ENCODE measurements around the gene MFAP4.

Gene MFAP4

DNA sequence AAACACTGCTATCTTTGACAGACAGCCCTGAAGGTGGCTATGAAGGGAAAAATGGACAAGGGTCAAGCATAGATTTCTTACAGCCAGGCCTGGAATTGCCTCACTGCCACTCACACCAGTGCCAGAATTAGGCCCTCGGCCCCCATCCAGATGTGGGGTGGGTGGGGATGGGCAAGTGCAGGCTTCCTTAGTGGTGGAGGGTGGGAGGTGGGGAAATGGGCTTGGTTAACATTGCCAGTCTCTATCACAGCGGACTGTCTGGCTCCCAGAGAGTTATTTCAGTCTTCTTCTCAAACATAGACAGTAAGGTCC is 49.3 kb downstream of the MFAP4 start:
- H3K9me2 ChIP-seq (replicated peaks; ENCODE audit: low read depth, low read length): no peaks in the 10 kb centered on the region

DNA sequence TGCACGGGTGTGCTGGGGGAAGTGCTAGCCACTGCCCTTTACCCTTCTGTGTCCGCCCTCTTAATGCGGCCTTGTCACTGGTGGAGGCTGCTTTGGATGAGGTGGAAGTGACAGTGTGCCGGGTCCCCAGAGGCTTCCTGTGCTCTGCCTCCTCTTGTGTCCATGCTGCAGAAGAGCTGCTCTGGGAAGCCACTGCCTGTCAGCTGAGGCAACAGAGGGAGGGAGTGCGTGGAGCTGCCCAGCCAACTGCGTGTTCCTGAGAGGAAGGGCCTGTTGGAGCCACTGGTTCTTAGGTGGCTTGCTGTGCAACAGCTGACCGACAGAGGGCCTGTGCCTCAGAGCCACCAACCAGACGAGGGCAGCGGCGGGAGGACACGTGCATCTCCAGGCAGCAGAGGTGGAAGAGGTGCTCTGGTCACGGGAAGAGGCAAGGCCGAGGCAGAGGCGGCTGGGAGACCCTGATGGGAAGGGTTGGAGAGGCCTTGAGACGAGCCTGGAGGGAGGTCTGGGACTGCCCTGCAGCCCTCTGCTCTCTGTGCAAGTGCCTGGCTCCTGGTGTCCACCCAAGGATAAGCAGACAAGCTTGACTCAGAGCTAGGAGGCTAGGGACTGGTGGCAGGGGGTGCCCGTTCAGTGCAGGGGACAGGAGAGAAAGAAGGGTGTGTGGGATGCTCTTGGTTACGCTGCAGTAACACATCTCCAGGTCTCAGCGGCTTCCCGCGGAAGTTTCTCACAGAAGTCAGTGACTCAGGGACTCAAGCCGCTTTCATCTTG is 49.9 kb downstream of the MFAP4 start:
- Histone ChIP-seq H3K9me3 (ENCODE audit: insufficient read depth, low read depth, low read length) (no peaks in the 10 kb centered on the region), H3K9me2 (replicated peaks; ENCODE audit: low read depth, low read length) (no peaks in the 10 kb centered on the region), H4K20me1 (ENCODE audit: insufficient read depth, low read length, poor library complexity, severe bottlenecking) (no peaks in the 10 kb centered on the region), H3K4me3 (ENCODE audit: low read length, poor library complexity, severe bottlenecking) (no peak overlapping the region), H3K36me3 (ENCODE audit: insufficient read depth, low read length) (no peaks in the 10 kb centered on the region), H2AFZ (ENCODE audit: low read length) (no peak overlapping the region), H3K27me3 (ENCODE audit: insufficient read depth, low read length, poor library complexity, severe bottlenecking) (peaks cover 19% of the 10 kb centered on the region), H3K4me2 (ENCODE audit: low read depth, low read length, poor library complexity, severe bottlenecking) (no peak overlapping the region), H3K9ac (ENCODE audit: low read depth, low read length, poor library complexity, severe bottlenecking) (no peak overlapping the region), H3K4me1 (ENCODE audit: insufficient read depth, low read length, poor library complexity, severe bottlenecking) (no peaks in the 10 kb centered on the region), H3K79me2 (ENCODE audit: insufficient read depth, low read length) (no peaks in the 10 kb centered on the region), H3F3A (ENCODE audit: low read depth) (no peaks in the 10 kb centered on the region)
- TF ChIP-seq EZH2phosphoT487 (IDR thresholded peaks at IDR 0.05; ENCODE audit: borderline replicate concordance): no peak
- TF ChIP-seq, protein P1, sequence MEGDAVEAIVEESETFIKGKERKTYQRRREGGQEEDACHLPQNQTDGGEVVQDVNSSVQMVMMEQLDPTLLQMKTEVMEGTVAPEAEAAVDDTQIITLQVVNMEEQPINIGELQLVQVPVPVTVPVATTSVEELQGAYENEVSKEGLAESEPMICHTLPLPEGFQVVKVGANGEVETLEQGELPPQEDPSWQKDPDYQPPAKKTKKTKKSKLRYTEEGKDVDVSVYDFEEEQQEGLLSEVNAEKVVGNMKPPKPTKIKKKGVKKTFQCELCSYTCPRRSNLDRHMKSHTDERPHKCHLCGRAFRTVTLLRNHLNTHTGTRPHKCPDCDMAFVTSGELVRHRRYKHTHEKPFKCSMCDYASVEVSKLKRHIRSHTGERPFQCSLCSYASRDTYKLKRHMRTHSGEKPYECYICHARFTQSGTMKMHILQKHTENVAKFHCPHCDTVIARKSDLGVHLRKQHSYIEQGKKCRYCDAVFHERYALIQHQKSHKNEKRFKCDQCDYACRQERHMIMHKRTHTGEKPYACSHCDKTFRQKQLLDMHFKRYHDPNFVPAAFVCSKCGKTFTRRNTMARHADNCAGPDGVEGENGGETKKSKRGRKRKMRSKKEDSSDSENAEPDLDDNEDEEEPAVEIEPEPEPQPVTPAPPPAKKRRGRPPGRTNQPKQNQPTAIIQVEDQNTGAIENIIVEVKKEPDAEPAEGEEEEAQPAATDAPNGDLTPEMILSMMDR (conservative IDR thresholded peaks at IDR 0.05; ENCODE audit: low read length): no peak

More for the DNA sequence above, 49.3 kb downstream of the MFAP4 start:
- no peaks in the 10 kb centered on the region for H3K9me3 ChIP-seq (ENCODE audit: insufficient read depth, low read depth, low read length)
- TF ChIP-seq, protein P1 (conservative IDR thresholded peaks at IDR 0.05; ENCODE audit: low read length): no peak
- no peak for TF ChIP-seq EZH2phosphoT487 (IDR thresholded peaks at IDR 0.05; ENCODE audit: borderline replicate concordance)
- no peaks in the 10 kb centered on the region for H3K36me3 ChIP-seq (ENCODE audit: insufficient read depth, low read length)
- no peak overlapping the region for H3K4me2 ChIP-seq (ENCODE audit: low read depth, low read length, poor library complexity, severe bottlenecking)
- no peak overlapping the region for H3K9ac ChIP-seq (ENCODE audit: low read depth, low read length, poor library complexity, severe bottlenecking)
- H3K4me3 ChIP-seq (ENCODE audit: low read length, poor library complexity, severe bottlenecking): no peak overlapping the region
- no peaks in the 10 kb centered on the region for H3K79me2 ChIP-seq (ENCODE audit: insufficient read depth, low read length)
- H3K4me1 ChIP-seq (ENCODE audit: insufficient read depth, low read length, poor library complexity, severe bottlenecking): no peaks in the 10 kb centered on the region
- H3K27me3 ChIP-seq (ENCODE audit: insufficient read depth, low read length, poor library complexity, severe bottlenecking): peaks cover 19% of the 10 kb centered on the region
- H2AFZ ChIP-seq (ENCODE audit: low read length): no peak overlapping the region
- no peaks in the 10 kb centered on the region for H3F3A ChIP-seq (ENCODE audit: low read depth)
- no peaks in the 10 kb centered on the region for H4K20me1 ChIP-seq (ENCODE audit: insufficient read depth, low read length, poor library complexity, severe bottlenecking)

DNA sequence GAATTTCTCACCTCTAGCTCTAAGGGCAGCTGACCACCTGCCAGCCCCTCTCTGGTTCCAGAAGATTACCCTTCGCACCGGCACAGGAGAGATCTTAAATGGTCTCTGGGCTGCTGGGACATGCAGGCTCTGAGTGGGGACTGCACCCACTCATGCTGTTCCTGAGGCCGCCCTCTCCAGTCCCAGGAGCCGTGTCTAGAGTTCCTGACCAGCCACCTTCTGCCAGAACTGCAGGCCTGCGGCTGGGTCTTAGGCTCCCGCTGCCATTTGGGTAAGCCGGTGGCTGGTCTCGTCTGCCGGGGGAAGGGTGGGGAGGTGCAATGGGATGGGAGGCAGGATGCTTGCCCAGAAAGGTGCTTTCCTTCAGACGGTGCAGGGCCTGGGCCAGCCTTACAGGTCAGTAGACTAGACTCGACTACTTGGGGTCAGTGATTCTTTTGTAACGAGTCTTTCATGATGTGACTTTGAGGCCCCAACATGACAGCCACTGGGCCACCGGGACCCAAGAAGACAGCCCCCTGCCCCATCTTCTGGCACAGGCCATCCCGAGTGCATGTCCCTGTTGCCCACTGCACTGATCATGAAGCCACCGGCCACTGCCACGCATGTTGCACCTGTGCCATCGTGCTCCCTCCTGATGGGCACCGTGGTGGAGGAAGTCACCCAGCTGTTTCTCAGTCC is 50.9 kb downstream of the MFAP4 start:
- no peak overlapping the region for H3K9ac ChIP-seq (ENCODE audit: low read depth, low read length, poor library complexity, severe bottlenecking)
- no peaks in the 10 kb centered on the region for H4K20me1 ChIP-seq (ENCODE audit: insufficient read depth, low read length, poor library complexity, severe bottlenecking)
- H2AFZ ChIP-seq (ENCODE audit: low read length): no peak overlapping the region
- H3K79me2 ChIP-seq (ENCODE audit: insufficient read depth, low read length): no peaks in the 10 kb centered on the region
- no peaks in the 10 kb centered on the region for H3K4me1 ChIP-seq (ENCODE audit: insufficient read depth, low read length, poor library complexity, severe bottlenecking)
- no peak overlapping the region for H3K4me3 ChIP-seq (ENCODE audit: low read length, poor library complexity, severe bottlenecking)
- peaks cover 19% of the 10 kb centered on the region for H3K27me3 ChIP-seq (ENCODE audit: insufficient read depth, low read length, poor library complexity, severe bottlenecking)
- no peaks in the 10 kb centered on the region for H3K9me3 ChIP-seq (ENCODE audit: insufficient read depth, low read depth, low read length)
- no peaks in the 10 kb centered on the region for H3K9me2 ChIP-seq (replicated peaks; ENCODE audit: low read depth, low read length)
- no peak overlapping the region for H3K4me2 ChIP-seq (ENCODE audit: low read depth, low read length, poor library complexity, severe bottlenecking)
- H3F3A ChIP-seq (ENCODE audit: low read depth): no peaks in the 10 kb centered on the region
- no peaks in the 10 kb centered on the region for H3K36me3 ChIP-seq (ENCODE audit: insufficient read depth, low read length)
- TF ChIP-seq, protein P1 (conservative IDR thresholded peaks at IDR 0.05; ENCODE audit: low read length): no peak
- no peak for TF ChIP-seq EZH2phosphoT487 (IDR thresholded peaks at IDR 0.05; ENCODE audit: borderline replicate concordance)

Data from Loucy (cell line).